Neural cell (in vitro differentiated cells): ENCODE measurements around the gene FAM237B. TPM values are rescaled to one million over a fixed set of nuclear protein-coding genes. Genes with fewer than 3 reads are reported as not detected.

Experiments used
- H2AFZ ChIP-seq: fragments of 200-600, 300-800 bp; sonication (generic), shearing (Covaris generic); 2 replicates; pipeline ENCODE4 v1.6.0; 2014; ENCODE audit warnings: low read depth, mild to moderate bottlenecking, antibody characterized with exemption, low read length, moderate library complexity
- H3F3A ChIP-seq: fragments of 200-600 bp; shearing (Covaris generic); 2 replicates; pipeline ENCODE4 v1.6.1; 2016; ENCODE audit warnings: mild to moderate bottlenecking, moderate library complexity, mixed read lengths, antibody characterized with exemption, low read length; ENCODE audit not compliant: insufficient read depth, poor library complexity, severe bottlenecking
- H3K27ac ChIP-seq: fragments of 200-600, 300-800 bp; sonication (generic), shearing (Covaris generic); 2 replicates; pipeline ENCODE4 v1.5.1; 2014; ENCODE audit warnings: mild to moderate bottlenecking, low read length, moderate library complexity
- H3K27me3 ChIP-seq: fragments of 300-800, 200-600 bp; sonication (generic), shearing (Covaris generic); 2 replicates; pipeline ENCODE4 v1.6.0; 2014; ENCODE audit warnings: mild to moderate bottlenecking, low read depth, low read length, moderate library complexity; ENCODE audit not compliant: insufficient read depth
- H3K36me3 ChIP-seq: fragments of 300-800, 200-600 bp; sonication (generic), shearing (Covaris generic); 2 replicates; pipeline ENCODE4 v1.5.1; 2014; ENCODE audit warnings: mild to moderate bottlenecking, antibody characterized with exemption, low read length, moderate library complexity; ENCODE audit not compliant: insufficient read depth
- H3K4me2 ChIP-seq: fragments of 300-800, 200-600 bp; sonication (generic), shearing (Covaris generic); 2 replicates; pipeline ENCODE4 v1.6.0; 2014; ENCODE audit warnings: mild to moderate bottlenecking, low read length
- H3K4me3 ChIP-seq: fragments of 300-800, 200-600 bp; sonication (generic), shearing (Covaris generic); 2 replicates; pipeline ENCODE4 v1.5.1; 2014; ENCODE audit warnings: mild to moderate bottlenecking, low read length, moderate library complexity
- H3K79me2 ChIP-seq: fragments of 200-600 bp; shearing (Covaris generic); replicated peaks from 2 replicates; pipeline ENCODE4 v1.6.0; 2014; ENCODE audit warnings: mild to moderate bottlenecking, low read length, moderate library complexity; ENCODE audit not compliant: insufficient read depth
- H3K9ac ChIP-seq: fragments of 300-800, 200-600 bp; sonication (generic), shearing (Covaris generic); 2 replicates; pipeline ENCODE4 v1.6.1; 2016; ENCODE audit warnings: mild to moderate bottlenecking, low read length, mixed read lengths
- H3K9me2 ChIP-seq: fragments of 200-600 bp; shearing (Covaris generic); 2 replicates; pipeline ENCODE4 v1.6.1; 2016; ENCODE audit warnings: mild to moderate bottlenecking, low read length, mixed read lengths; ENCODE audit not compliant: insufficient read depth
- H3K9me3 ChIP-seq: fragments of 200-600, 300-800 bp; sonication (generic), shearing (Covaris generic); 2 replicates; pipeline ENCODE4 v1.6.1; 2016; ENCODE audit warnings: mild to moderate bottlenecking, mixed run types, low read length, moderate library complexity, mixed read lengths
- H4K20me1 ChIP-seq: fragments of 200-600 bp; shearing (Covaris generic); 2 replicates; pipeline ENCODE4 v1.6.1; 2016; ENCODE audit warnings: mild to moderate bottlenecking, mixed run types; ENCODE audit not compliant: insufficient read depth
- EP300 ChIP-seq: fragments of 450-650 bp; conservative IDR thresholded peaks from 2 replicates; pipeline ENCODE4 v1.6.1; 2014; ENCODE audit warnings: antibody characterized with exemption, mild to moderate bottlenecking, moderate library complexity; ENCODE audit not compliant: poor library complexity, severe bottlenecking
- EZH2 ChIP-seq: fragments of 200-600, 300-800 bp; shearing (Covaris generic), sonication (generic); IDR thresholded peaks from 2 replicates; pipeline ENCODE4 v1.6.1; 2014; ENCODE audit warnings: antibody characterized with exemption, low read length, borderline replicate concordance, mild to moderate bottlenecking; ENCODE audit not compliant: insufficient read depth, poor library complexity, severe bottlenecking
- MXI1 ChIP-seq: fragments of 450-650 bp; conservative IDR thresholded peaks from 2 replicates; pipeline ENCODE4 v1.6.1; 2014; ENCODE audit warnings: antibody characterized with exemption, mild to moderate bottlenecking; ENCODE audit not compliant: poor library complexity, severe bottlenecking
- POLR2AphosphoS5 ChIP-seq: IDR thresholded peaks from 2 replicates; pipeline ENCODE4 v1.6.1; 2012
- RAD21 ChIP-seq: fragments of 450-650 bp; conservative IDR thresholded peaks from 2 replicates; pipeline ENCODE4 v1.6.1; 2014; ENCODE audit warnings: antibody characterized with exemption, mild to moderate bottlenecking, moderate library complexity
- SMC3 ChIP-seq: fragments of 450-650 bp; conservative IDR thresholded peaks from 2 replicates; pipeline ENCODE4 v1.6.1; 2014; ENCODE audit warnings: antibody characterized with exemption, mild to moderate bottlenecking, moderate library complexity; ENCODE audit not compliant: poor library complexity
- TAF1 ChIP-seq: IDR thresholded peaks from 2 replicates; pipeline ENCODE4 v1.6.1; 2012; ENCODE audit warnings: low read depth
- polyA plus RNA-seq: library from polyadenylated mRNA; depleted of rRNA; stranded (reverse); fragments of >200 nt; gene quantifications from 2 replicates; pipeline ENCODE4 v1.2.3, GENCODE V29; 2014
- TF ChIP-seq, protein P1 (sequence below): IDR thresholded peaks from 2 replicates; pipeline ENCODE4 v1.6.1; 2012; ENCODE audit warnings: borderline replicate concordance
- TF ChIP-seq, protein P2 (sequence below): fragments of 450-650 bp; IDR thresholded peaks from 2 replicates; pipeline ENCODE4 v1.5.1; 2014; ENCODE audit warnings: antibody characterized with exemption, mild to moderate bottlenecking, moderate library complexity; ENCODE audit not compliant: poor library complexity, severe bottlenecking

Gene FAM237B
- polyA plus RNA-seq, 1 donor from 2014 or later: not detected

DNA sequence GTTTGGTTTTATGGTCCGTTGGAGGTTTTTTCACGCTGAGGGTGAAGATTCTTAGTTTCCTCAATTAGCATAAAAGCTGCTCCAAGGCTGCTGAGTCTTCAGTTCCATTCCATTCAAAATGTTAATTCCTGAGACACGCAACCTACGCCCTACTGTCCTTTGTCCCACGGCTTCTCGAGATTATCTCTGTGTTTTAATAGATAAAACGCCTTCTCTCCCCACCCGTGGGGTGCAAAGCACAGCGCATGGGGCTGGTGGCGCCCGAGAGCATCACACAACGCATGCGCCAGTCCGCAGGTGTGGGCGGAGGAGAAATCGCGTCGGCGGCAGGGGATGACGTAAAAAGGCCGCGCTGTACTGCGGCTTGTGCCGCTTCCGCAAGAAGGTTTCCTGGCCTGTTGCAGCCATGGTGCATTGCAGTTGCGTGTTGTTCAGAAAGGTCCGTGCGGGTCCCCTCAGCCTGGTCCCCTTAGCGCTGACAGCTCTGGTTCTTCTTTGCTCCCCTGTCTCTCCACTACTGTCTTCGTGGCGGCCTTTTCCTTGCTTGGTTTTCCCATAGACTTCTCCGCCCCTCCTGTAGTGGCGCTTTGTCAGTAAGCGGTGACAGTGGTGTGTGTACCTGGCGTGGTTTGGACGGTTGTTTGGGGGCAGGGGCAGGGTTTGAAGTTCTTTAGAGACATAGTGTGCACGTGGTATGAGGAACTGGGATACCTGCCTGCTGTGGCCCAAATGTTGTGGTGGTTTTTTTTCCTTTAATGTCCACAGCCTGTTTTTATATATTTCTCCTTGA is 25.4 kb upstream of the FAM237B start, which contains the start of gene GTPBP10:
Gene GTPBP10 (plus strand): TSS at position 381 of the 790 bp plus-strand sequence. CDS start 26 bp downstream, at position 407.
- Histone ChIP-seq H3K9me3 (no peaks in the 10 kb centered on the region), H3F3A (no peaks in the 10 kb centered on the region), H2AFZ (peak within 1 kb of the TSS; percentile 97), H3K9ac (peak within 1 kb of the TSS; percentile 90), H4K20me1 (no peaks in the 10 kb centered on the region), H3K27ac (peak within 1 kb of the TSS; percentile 91), H3K9me2 (no peaks in the 10 kb centered on the region), H3K79me2 (peaks cover 17% of the 10 kb centered on the region), H3K4me2 (peak within 1 kb of the TSS; percentile 94), H3K4me3 (peak within 1 kb of the TSS; percentile 81), H3K36me3 (no peaks in the 10 kb centered on the region), H3K27me3 (no peaks in the 10 kb centered on the region)
- TF ChIP-seq RAD21 (peak; percentile 45), EZH2 (no peak), EP300 (peak; percentile 78), POLR2AphosphoS5 (peak; percentile 97), SMC3 (peak; percentile 58), TAF1 (peak; percentile 88), MXI1 (peak; percentile 96)
- TF ChIP-seq, protein P1, sequence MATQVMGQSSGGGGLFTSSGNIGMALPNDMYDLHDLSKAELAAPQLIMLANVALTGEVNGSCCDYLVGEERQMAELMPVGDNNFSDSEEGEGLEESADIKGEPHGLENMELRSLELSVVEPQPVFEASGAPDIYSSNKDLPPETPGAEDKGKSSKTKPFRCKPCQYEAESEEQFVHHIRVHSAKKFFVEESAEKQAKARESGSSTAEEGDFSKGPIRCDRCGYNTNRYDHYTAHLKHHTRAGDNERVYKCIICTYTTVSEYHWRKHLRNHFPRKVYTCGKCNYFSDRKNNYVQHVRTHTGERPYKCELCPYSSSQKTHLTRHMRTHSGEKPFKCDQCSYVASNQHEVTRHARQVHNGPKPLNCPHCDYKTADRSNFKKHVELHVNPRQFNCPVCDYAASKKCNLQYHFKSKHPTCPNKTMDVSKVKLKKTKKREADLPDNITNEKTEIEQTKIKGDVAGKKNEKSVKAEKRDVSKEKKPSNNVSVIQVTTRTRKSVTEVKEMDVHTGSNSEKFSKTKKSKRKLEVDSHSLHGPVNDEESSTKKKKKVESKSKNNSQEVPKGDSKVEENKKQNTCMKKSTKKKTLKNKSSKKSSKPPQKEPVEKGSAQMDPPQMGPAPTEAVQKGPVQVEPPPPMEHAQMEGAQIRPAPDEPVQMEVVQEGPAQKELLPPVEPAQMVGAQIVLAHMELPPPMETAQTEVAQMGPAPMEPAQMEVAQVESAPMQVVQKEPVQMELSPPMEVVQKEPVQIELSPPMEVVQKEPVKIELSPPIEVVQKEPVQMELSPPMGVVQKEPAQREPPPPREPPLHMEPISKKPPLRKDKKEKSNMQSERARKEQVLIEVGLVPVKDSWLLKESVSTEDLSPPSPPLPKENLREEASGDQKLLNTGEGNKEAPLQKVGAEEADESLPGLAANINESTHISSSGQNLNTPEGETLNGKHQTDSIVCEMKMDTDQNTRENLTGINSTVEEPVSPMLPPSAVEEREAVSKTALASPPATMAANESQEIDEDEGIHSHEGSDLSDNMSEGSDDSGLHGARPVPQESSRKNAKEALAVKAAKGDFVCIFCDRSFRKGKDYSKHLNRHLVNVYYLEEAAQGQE: peak; percentile 87
- TF ChIP-seq, protein P2, sequence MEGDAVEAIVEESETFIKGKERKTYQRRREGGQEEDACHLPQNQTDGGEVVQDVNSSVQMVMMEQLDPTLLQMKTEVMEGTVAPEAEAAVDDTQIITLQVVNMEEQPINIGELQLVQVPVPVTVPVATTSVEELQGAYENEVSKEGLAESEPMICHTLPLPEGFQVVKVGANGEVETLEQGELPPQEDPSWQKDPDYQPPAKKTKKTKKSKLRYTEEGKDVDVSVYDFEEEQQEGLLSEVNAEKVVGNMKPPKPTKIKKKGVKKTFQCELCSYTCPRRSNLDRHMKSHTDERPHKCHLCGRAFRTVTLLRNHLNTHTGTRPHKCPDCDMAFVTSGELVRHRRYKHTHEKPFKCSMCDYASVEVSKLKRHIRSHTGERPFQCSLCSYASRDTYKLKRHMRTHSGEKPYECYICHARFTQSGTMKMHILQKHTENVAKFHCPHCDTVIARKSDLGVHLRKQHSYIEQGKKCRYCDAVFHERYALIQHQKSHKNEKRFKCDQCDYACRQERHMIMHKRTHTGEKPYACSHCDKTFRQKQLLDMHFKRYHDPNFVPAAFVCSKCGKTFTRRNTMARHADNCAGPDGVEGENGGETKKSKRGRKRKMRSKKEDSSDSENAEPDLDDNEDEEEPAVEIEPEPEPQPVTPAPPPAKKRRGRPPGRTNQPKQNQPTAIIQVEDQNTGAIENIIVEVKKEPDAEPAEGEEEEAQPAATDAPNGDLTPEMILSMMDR: peak; percentile 96

DNA sequence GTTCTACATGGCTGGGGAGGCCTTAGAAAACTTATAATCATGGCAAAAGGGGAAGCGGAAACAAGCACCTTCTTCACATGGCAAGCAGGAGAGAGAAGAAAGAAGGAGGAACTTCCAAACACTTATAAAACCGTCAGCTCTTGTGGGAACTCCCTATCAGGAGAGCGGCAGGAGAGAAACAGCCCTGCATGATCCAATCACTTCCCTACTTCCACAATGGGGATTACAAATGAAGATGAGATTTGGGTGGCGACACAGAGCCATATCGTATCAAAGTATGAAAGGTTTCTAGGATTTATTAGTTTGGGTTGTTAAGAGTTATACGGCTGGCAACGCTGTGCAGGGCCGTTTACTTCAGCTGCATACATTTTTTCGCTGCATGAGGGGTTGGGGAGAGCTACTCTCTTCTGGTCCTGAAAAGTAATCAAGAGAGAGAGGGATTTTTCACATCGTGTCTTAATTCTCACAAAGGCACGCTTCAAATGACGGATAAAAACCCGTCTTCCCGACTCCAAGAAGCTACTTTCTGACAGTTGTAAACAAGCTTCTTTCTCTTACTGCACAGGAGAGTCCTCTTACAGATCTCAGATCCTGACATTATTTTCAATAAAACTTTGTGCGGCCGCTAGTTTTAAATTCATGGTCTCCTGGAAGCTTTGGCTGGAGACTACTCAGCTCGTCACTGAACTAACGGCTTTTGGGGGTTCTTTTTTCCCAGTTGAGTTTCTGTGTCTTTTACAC is 24.7 kb upstream of the FAM237B start:
- TF ChIP-seq EP300 (no peak), MXI1 (no peak), EZH2 (no peak), RAD21 (no peak), SMC3 (no peak)
- TF ChIP-seq, protein P2: no peak
- TF ChIP-seq, protein P1: no peak
- peak overlapping the region; percentile 90 for H3K9ac ChIP-seq
- H3K9me3 ChIP-seq: no peaks in the 10 kb centered on the region
- no peaks in the 10 kb centered on the region for H4K20me1 ChIP-seq
- H3K4me3 ChIP-seq: peak overlapping the region; percentile 81
- peaks cover 17% of the 10 kb centered on the region for H3K79me2 ChIP-seq
- H2AFZ ChIP-seq: peak overlapping the region; percentile 93
- H3K27me3 ChIP-seq: no peaks in the 10 kb centered on the region
- H3F3A ChIP-seq: no peaks in the 10 kb centered on the region
- H3K9me2 ChIP-seq: no peaks in the 10 kb centered on the region
- peak overlapping the region; percentile 91 for H3K27ac ChIP-seq
- no peaks in the 10 kb centered on the region for H3K36me3 ChIP-seq
- peak overlapping the region; percentile 82 for H3K4me2 ChIP-seq
